Thoracic aorta (tissue), 2 donors: ENCODE measurements around the gene SHISA8. TPM values are rescaled to one million over a fixed set of nuclear protein-coding genes. Genes with fewer than 3 reads are reported as not detected.
"Not testable (repeated sequence)": the region's sequence is repeated elsewhere in the genome, so short reads cannot be mapped to it uniquely, and the experiment has no call there.

ENCODE experiments used
- ATAC-seq: fragments of 150-250 bp; one replicate; pipeline ENCODE4 v1.8.0; 2017; ENCODE audit warnings: low read depth; ENCODE audit not compliant: insufficient number of reproducible peaks, low FRiP score
- DNase-seq: peaks from one replicate; pipeline ENCODE4 v3.0.0-alpha.2; 2020; ENCODE audit warnings: low spot score
- H3K27ac ChIP-seq, 2 donors: fragments of 200-600 bp; sonication (generic); 1 replicate in 1 of 2; 2 replicates in 1 of 2; pipeline ENCODE4 v1.5.1; 2016; ENCODE audit warnings: mild to moderate bottlenecking in 2 of 2, moderate library complexity in 2 of 2
- H3K27me3 ChIP-seq: fragments of 200-600 bp; sonication (generic); replicated peaks from 2 replicates; pipeline ENCODE4 v1.6.0; 2016; ENCODE audit warnings: mild to moderate bottlenecking; ENCODE audit not compliant: insufficient read depth
- H3K36me3 ChIP-seq: fragments of 200-600 bp; sonication (generic); one replicate; pipeline ENCODE4 v1.5.1; 2016
- H3K4me1 ChIP-seq, 2 donors: fragments of 200-600 bp; sonication (generic); 1 replicate in 1 of 2; 2 replicates in 1 of 2; pipeline versions ENCODE4 v1.5.1 to v1.6.0; 2016; ENCODE audit warnings: low read depth in 2 of 2, mild to moderate bottlenecking in 1 of 2; ENCODE audit not compliant: control insufficient read depth in 1 of 2
- H3K4me3 ChIP-seq: fragments of 200-600 bp; sonication (generic); 2 replicates; pipeline ENCODE4 v1.5.1; 2016; ENCODE audit warnings: mild to moderate bottlenecking
- H3K9me3 ChIP-seq: fragments of 200-600 bp; sonication (generic); 2 replicates; pipeline ENCODE4 v1.5.1; 2016
- CTCF ChIP-seq: fragments of 200-600 bp; sonication (generic); IDR thresholded peaks from one replicate; pipeline ENCODE4 v1.5.1; 2019; ENCODE audit warnings: antibody characterized with exemption
- total RNA-seq, 2 donors: library from RNA; depleted of rRNA; stranded (reverse); fragments of >200 nt; gene quantifications; one replicate each; pipeline versions ENCODE4 v1.1.0 to v1.2.3, GENCODE V29; 2016

The SHISA8 gene
- total RNA-seq, 2 donors from 2014 or later = not detected

- DNase-seq (no peak), ATAC-seq (no peak)
- H3K4me3 ChIP-seq = no peak within 1 kb of the TSS
- TF ChIP-seq CTCF = no peak
- H3K27ac ChIP-seq = no peak within 1 kb of the TSS
- H3K9me3 ChIP-seq = no peaks in the 10 kb centered on the region
- H3K4me1 ChIP-seq = peaks cover 0 to 5% of the 10 kb centered on the region in 2 donors
- no peaks in the 10 kb centered on the region for H3K36me3 ChIP-seq
- no peaks in the 10 kb centered on the region for H3K27me3 ChIP-seq
Measured at GRCh38 chr22:41951898-41952474, 37.1 kb upstream of the SHISA8 start, which contains the start of gene SMIM45. Gene SMIM45 (plus strand): TSS chr22:41952150.

GRCh38 chr22:41949297-41949965, 34.6 kb upstream of the SHISA8 start:
- no peak for TF ChIP-seq CTCF
- Histone ChIP-seq H3K4me1 (peaks cover 6 to 16% of the 10 kb centered on the region in 2 donors), H3K27ac (no peak overlapping the region), H3K36me3 (no peaks in the 10 kb centered on the region), H3K27me3 (no peaks in the 10 kb centered on the region), H3K9me3 (no peaks in the 10 kb centered on the region), H3K4me3 (no peak overlapping the region)
- DNase-seq (no peak), ATAC-seq (no peak)

- H3K4me3 ChIP-seq, H3K9me3 ChIP-seq, DNase-seq, ATAC-seq, H3K27ac ChIP-seq, H3K27me3 ChIP-seq, H3K36me3 ChIP-seq: not testable (repeated sequence)
- peaks cover 6 to 16% of the 10 kb centered on the region in 2 donors for H3K4me1 ChIP-seq
Measured at GRCh38 chr22:41948928-41949296, 34.0 kb upstream of the SHISA8 start.

GRCh38 chr22:41948142-41948541, 33.3 kb upstream of the SHISA8 start:
- Histone ChIP-seq H3K4me1 (peaks cover 6 to 16% of the 10 kb centered on the region in 2 donors), H3K36me3 (no peaks in the 10 kb centered on the region), H3K27me3 (no peaks in the 10 kb centered on the region), H3K4me3 (no peak overlapping the region), H3K27ac (no peak overlapping the region), H3K9me3 (no peaks in the 10 kb centered on the region)
- DNase-seq (no peak), ATAC-seq (no peak)
- TF ChIP-seq CTCF = no peak

- DNase-seq = no peak
Measured at GRCh38 chr22:41947424-41948080, 32.7 kb upstream of the SHISA8 start.

More at GRCh38 chr22:41947424-41948080, 32.7 kb upstream of the SHISA8 start:
- no peak for ATAC-seq
- H3K4me3 ChIP-seq = peak overlapping the region; percentile 85
- H3K27me3 ChIP-seq = no peaks in the 10 kb centered on the region
- no peak overlapping the region for H3K27ac ChIP-seq
- H3K9me3 ChIP-seq = no peaks in the 10 kb centered on the region
- TF ChIP-seq CTCF = no peak
- peaks cover 6 to 16% of the 10 kb centered on the region in 2 donors for H3K4me1 ChIP-seq
- no peaks in the 10 kb centered on the region for H3K36me3 ChIP-seq
